Mesendoderm (in vitro differentiated cells): ENCODE measurements around the gene PLPP4.
"Not testable (repeated sequence)": the region's sequence is repeated elsewhere in the genome, so short reads cannot be mapped to it uniquely, and the experiment has no call there.

Source experiments
- DNase-seq: peaks from one replicate; pipeline ENCODE4 v3.0.0; 2013
- H2AK5ac ChIP-seq: 2 replicates; pipeline ENCODE4 v1.6.1; 2013; ENCODE audit warnings: low read length, inconsistent platforms
- H2BK120ac ChIP-seq: 2 replicates; pipeline ENCODE4 v1.6.1; 2013; ENCODE audit warnings: low read depth, mild to moderate bottlenecking, low read length, moderate library complexity, mixed read lengths
- H2BK15ac ChIP-seq: replicated peaks from 2 replicates; pipeline ENCODE4 v1.6.1; 2013; ENCODE audit warnings: low read depth, mild to moderate bottlenecking, moderate library complexity
- H2BK5ac ChIP-seq: 2 replicates; pipeline ENCODE4 v1.6.1; 2013; ENCODE audit warnings: low read length, inconsistent platforms
- H3K18ac ChIP-seq: 2 replicates; pipeline ENCODE4 v1.6.1; 2013; ENCODE audit warnings: mild to moderate bottlenecking, low read length, mixed read lengths
- H3K23ac ChIP-seq: one replicate; pipeline ENCODE4 v1.6.1; 2013; ENCODE audit warnings: low read length
- H3K27ac ChIP-seq: 2 replicates; pipeline ENCODE4 v1.5.1; 2013; ENCODE audit warnings: low read depth, mild to moderate bottlenecking, inconsistent platforms, low read length, moderate library complexity
- H3K27me3 ChIP-seq: 2 replicates; pipeline ENCODE4 v1.6.1; 2013; ENCODE audit warnings: low read length, control low read depth, mild to moderate bottlenecking, inconsistent platforms; ENCODE audit not compliant: insufficient read depth, poor library complexity
- H3K36me3 ChIP-seq: 2 replicates; pipeline ENCODE4 v1.6.1; 2013; ENCODE audit warnings: low read length, inconsistent platforms; ENCODE audit not compliant: control insufficient read depth, insufficient read depth
- H3K4ac ChIP-seq: one replicate; pipeline ENCODE4 v1.6.1; 2013; ENCODE audit warnings: low read depth, mild to moderate bottlenecking, low read length, moderate library complexity
- H3K4me1 ChIP-seq: 2 replicates; pipeline ENCODE4 v1.6.1; 2013; ENCODE audit warnings: low read depth, low read length, inconsistent platforms; ENCODE audit not compliant: control insufficient read depth
- H3K4me2 ChIP-seq: 2 replicates; pipeline ENCODE4 v1.6.1; 2013; ENCODE audit warnings: low read length
- H3K4me3 ChIP-seq: 2 replicates; pipeline ENCODE4 v1.5.1; 2013; ENCODE audit warnings: mild to moderate bottlenecking, low read length
- H3K56ac ChIP-seq: one replicate; pipeline ENCODE4 v1.6.1; 2013; ENCODE audit warnings: low read length
- H3K79me1 ChIP-seq: 2 replicates; pipeline ENCODE4 v1.6.1; 2013; ENCODE audit warnings: low read length, inconsistent platforms
- H3K79me2 ChIP-seq: 2 replicates; pipeline ENCODE4 v1.6.1; 2013; ENCODE audit warnings: mild to moderate bottlenecking, low read length; ENCODE audit not compliant: control insufficient read depth, insufficient read depth
- H3K9ac ChIP-seq: 2 replicates; pipeline ENCODE4 v1.6.1; 2013; ENCODE audit warnings: low read length, inconsistent platforms
- H4K5ac ChIP-seq: one replicate; pipeline ENCODE4 v1.6.1; 2013; ENCODE audit warnings: low read length
- H4K8ac ChIP-seq: one replicate; pipeline ENCODE4 v1.6.1; 2013; ENCODE audit warnings: low read depth, mild to moderate bottlenecking, control low read depth, low read length, moderate library complexity
- WGBS: extraction: QIAGEN DNeasy Blood & Tissue Kit; methylation state at CpG from one replicate; pipeline ENCODE4 v1.1.7; 2013; ENCODE audit warnings: low lambda C conversion rate, missing lambda C conversion rate; ENCODE audit not compliant: insufficient coverage; ENCODE audit errors: extremely low coverage; 5-methylcytosine and 5-hydroxymethylcytosine counted together

PLPP4 gene

GRCh38 chr10:120499883-120500282, 42.9 kb downstream of the PLPP4 start:
- Histone ChIP-seq H4K8ac (no peak overlapping the region), H3K23ac (no peak overlapping the region), H3K36me3 (no peaks in the 10 kb centered on the region), H3K4me2 (no peak overlapping the region), H3K79me2 (no peaks in the 10 kb centered on the region), H3K27ac (no peak overlapping the region), H2BK15ac (no peak overlapping the region), H4K5ac (no peak overlapping the region), H2AK5ac (no peak overlapping the region), H3K18ac (no peak overlapping the region), H3K4me3 (no peak overlapping the region), H2BK5ac (no peak overlapping the region), H3K4ac (no peak overlapping the region), H3K4me1 (no peaks in the 10 kb centered on the region), H3K79me1 (no peaks in the 10 kb centered on the region), H2BK120ac (no peak overlapping the region), H3K56ac (no peak overlapping the region), H3K9ac (no peak overlapping the region), H3K27me3 (no peaks in the 10 kb centered on the region)
- no CpG with 5 or more reads among the region's 3 CpGs for WGBS
- no peak for DNase-seq

- Histone ChIP-seq H2BK15ac (no peak overlapping the region), H4K8ac (no peak overlapping the region), H4K5ac (no peak overlapping the region), H3K27ac (no peak overlapping the region), H3K27me3 (no peaks in the 10 kb centered on the region), H2AK5ac (no peak overlapping the region), H3K4me1 (no peaks in the 10 kb centered on the region), H3K9ac (no peak overlapping the region), H2BK5ac (no peak overlapping the region), H3K4ac (no peak overlapping the region), H3K79me1 (no peaks in the 10 kb centered on the region), H3K36me3 (no peaks in the 10 kb centered on the region), H3K79me2 (no peaks in the 10 kb centered on the region), H3K23ac (no peak overlapping the region), H3K56ac (no peak overlapping the region), H3K4me2 (no peak overlapping the region), H2BK120ac (no peak overlapping the region), H3K18ac (no peak overlapping the region), H3K4me3 (no peak overlapping the region)
- no peak for DNase-seq
- no CpG with 5 or more reads among the region's 3 CpGs for WGBS
Observed at GRCh38 chr10:120503689-120504088, 46.7 kb downstream of the PLPP4 start.

- not testable (repeated sequence) for H4K5ac ChIP-seq, H3K27me3 ChIP-seq, H3K9ac ChIP-seq, H2BK15ac ChIP-seq, H2AK5ac ChIP-seq, H3K4ac ChIP-seq, H3K56ac ChIP-seq, H3K4me2 ChIP-seq, H2BK5ac ChIP-seq, H3K79me2 ChIP-seq, H4K8ac ChIP-seq, H3K79me1 ChIP-seq, H3K27ac ChIP-seq, DNase-seq, H3K36me3 ChIP-seq, H3K23ac ChIP-seq, H3K18ac ChIP-seq, H2BK120ac ChIP-seq, H3K4me1 ChIP-seq, H3K4me3 ChIP-seq
- WGBS, result no CpG with 5 or more reads among the region's 4 CpGs
Observed at GRCh38 chr10:120504227-120504626, 47.2 kb downstream of the PLPP4 start.

GRCh38 chr10:120505056-120505455, 48.0 kb downstream of the PLPP4 start:
- Histone ChIP-seq H3K4me3 (no peak overlapping the region), H3K9ac (no peak overlapping the region), H3K4me2 (no peak overlapping the region), H3K27ac (no peak overlapping the region), H3K4me1 (no peaks in the 10 kb centered on the region), H3K27me3 (no peaks in the 10 kb centered on the region), H2BK5ac (no peak overlapping the region), H2BK15ac (no peak overlapping the region), H4K8ac (no peak overlapping the region), H2AK5ac (no peak overlapping the region), H3K56ac (no peak overlapping the region), H3K18ac (no peak overlapping the region), H3K36me3 (no peaks in the 10 kb centered on the region), H3K23ac (no peak overlapping the region), H3K4ac (no peak overlapping the region), H3K79me1 (no peaks in the 10 kb centered on the region), H2BK120ac (no peak overlapping the region), H4K5ac (no peak overlapping the region), H3K79me2 (no peaks in the 10 kb centered on the region)
- no CpG with 5 or more reads among the region's 3 CpGs for WGBS
- peak; percentile 11 for DNase-seq

- Histone ChIP-seq H2BK15ac (no peak overlapping the region), H4K8ac (no peak overlapping the region), H3K18ac (no peak overlapping the region), H3K4me3 (no peak overlapping the region), H3K4ac (no peak overlapping the region), H2AK5ac (no peak overlapping the region), H3K36me3 (no peaks in the 10 kb centered on the region), H2BK120ac (no peak overlapping the region), H3K79me1 (no peaks in the 10 kb centered on the region), H3K23ac (no peak overlapping the region), H3K27ac (no peak overlapping the region), H4K5ac (no peak overlapping the region), H3K27me3 (no peaks in the 10 kb centered on the region), H3K79me2 (no peaks in the 10 kb centered on the region), H3K4me2 (no peak overlapping the region), H3K9ac (no peak overlapping the region), H3K56ac (no peak overlapping the region), H2BK5ac (no peak overlapping the region), H3K4me1 (no peaks in the 10 kb centered on the region)
- WGBS, result no CpG with 5 or more reads among the region's 4 CpGs
- DNase-seq, result no peak
Observed at GRCh38 chr10:120505866-120506265, 48.8 kb downstream of the PLPP4 start.

GRCh38 chr10:120506674-120507073, 49.6 kb downstream of the PLPP4 start:
- Histone ChIP-seq H4K8ac (no peak overlapping the region), H3K4ac (no peak overlapping the region), H3K4me2 (no peak overlapping the region), H2BK5ac (no peak overlapping the region), H2BK120ac (no peak overlapping the region), H4K5ac (no peak overlapping the region), H3K4me1 (no peaks in the 10 kb centered on the region), H3K18ac (no peak overlapping the region), H2AK5ac (no peak overlapping the region), H3K79me1 (no peaks in the 10 kb centered on the region), H3K4me3 (no peak overlapping the region), H3K23ac (no peak overlapping the region), H3K9ac (no peak overlapping the region), H3K36me3 (no peaks in the 10 kb centered on the region), H3K27ac (no peak overlapping the region), H3K27me3 (no peaks in the 10 kb centered on the region), H3K79me2 (no peaks in the 10 kb centered on the region), H2BK15ac (no peak overlapping the region), H3K56ac (no peak overlapping the region)
- WGBS, result no CpG with 5 or more reads among the region's 3 CpGs
- peak; percentile 16 for DNase-seq
